Measurements from ENCODE around the gene LASP1.

DNA sequence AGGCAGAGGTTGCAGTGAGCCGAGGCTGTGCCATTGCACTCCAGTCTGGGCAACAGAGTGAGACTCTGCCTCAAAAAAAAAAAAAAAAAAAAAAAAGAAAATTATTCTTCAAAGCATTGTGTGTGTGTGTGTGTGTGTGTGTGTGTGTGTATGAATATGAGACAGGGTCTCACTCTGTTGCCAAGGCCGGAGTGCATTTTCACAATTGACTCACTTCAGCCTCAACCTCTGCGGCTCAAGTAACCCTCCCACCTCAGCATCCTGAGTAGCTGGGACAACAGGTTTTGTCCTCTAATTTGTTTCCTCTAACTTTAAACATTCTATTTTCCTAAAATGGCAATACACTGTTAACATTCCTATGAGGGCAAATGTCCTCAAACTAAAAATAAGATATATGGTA is 89.7 kb downstream of the LASP1 start:
- TF ChIP-seq POLR2A (IDR thresholded peaks at IDR 0.05): no peak
- TF ChIP-seq, protein P1, sequence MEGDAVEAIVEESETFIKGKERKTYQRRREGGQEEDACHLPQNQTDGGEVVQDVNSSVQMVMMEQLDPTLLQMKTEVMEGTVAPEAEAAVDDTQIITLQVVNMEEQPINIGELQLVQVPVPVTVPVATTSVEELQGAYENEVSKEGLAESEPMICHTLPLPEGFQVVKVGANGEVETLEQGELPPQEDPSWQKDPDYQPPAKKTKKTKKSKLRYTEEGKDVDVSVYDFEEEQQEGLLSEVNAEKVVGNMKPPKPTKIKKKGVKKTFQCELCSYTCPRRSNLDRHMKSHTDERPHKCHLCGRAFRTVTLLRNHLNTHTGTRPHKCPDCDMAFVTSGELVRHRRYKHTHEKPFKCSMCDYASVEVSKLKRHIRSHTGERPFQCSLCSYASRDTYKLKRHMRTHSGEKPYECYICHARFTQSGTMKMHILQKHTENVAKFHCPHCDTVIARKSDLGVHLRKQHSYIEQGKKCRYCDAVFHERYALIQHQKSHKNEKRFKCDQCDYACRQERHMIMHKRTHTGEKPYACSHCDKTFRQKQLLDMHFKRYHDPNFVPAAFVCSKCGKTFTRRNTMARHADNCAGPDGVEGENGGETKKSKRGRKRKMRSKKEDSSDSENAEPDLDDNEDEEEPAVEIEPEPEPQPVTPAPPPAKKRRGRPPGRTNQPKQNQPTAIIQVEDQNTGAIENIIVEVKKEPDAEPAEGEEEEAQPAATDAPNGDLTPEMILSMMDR (IDR thresholded peaks at IDR 0.05): no peak
